HG02884 (cell line): ENCODE measurements around the gene MBLAC2.
A peak's percentile ranks its signal among the peaks of the same experiment; 100 is the strongest.

ENCODE experiments used
- ATAC-seq: cut with Tn5 transposase; IDR thresholded peaks from one replicate; pipeline ENCODE4 v1.9.1; 2021; ENCODE audit warnings: mild to moderate bottlenecking, moderate library complexity; ENCODE audit not compliant: unreplicated experiment

The MBLAC2 gene

DNA sequence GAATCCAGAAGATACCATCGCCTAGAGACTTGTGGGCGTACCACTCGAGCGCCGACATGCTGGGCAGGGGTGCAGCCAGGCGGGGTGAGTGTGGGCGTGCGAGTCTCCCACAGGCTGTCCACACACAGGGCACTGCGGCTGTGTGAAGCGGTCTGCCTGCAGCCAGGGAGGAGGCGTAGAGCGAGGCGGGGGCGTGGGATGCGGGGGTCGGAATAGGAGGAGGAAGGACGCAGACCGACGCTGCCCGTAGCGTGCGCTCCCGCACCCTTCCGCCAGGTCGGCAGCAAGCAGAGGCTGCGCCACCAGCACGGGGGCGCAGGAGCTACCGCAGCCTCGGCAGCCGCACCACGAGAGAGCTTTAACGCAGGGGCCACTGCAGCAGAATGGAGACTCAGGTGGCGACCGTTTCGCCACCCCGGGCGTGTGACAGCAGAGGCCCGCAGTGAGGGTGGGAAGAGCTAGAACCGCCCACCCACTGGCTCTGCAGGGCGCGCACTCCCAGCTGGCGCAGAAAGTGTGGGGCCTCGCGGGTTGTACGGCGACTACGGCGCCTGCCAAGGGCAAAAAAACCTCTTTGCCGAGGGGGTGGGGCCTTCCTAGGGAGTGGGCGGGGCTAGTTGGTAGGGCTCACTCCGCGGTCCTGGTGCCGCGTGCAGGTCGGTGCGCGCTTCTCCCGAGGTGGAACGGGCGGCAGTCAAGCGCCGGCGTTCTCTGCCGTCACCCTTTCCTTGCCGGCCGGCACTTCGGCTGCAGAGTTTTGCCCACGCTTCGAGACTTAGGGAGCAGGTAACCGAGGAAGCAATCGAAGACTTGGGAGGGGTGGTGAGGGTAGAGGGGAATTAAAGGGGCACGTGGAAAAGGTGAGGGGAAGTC lies at the start of gene MBLAC2, which contains the start of gene POLR3G:
Gene MBLAC2, minus strand, starts transcription at position 537 of the 873 bp plus-strand sequence. Its CDS starts 479 bp downstream, at position 58.
Gene POLR3G, plus strand, starts transcription at position 630 of the 873 bp plus-strand sequence. CDS start 10,704 bp downstream, outside the sequence.
- peak; percentile 84 for ATAC-seq

DNA sequence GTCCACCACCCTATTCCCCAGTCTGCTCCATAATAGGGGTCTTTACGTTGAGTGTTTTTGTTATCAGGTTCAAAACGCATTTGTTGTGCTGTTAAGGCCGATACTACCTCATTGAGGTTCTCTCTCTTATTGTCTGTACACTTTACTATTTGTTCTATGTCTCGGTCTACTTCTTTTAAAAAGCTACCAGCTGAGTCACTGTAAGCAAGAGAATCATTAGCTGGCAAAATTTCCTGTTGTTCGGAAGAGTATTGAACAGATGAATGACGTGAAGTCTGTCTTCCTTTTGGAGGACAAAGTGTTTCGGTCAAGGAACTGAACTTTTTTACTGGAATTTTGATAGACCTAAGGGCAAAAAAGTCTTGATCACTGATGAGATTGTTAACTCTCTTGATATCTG lies 44.5 kb upstream of the MBLAC2 start:
- no peak for ATAC-seq

GRCh38 chr5:90518661-90519060 lies 44.1 kb upstream of the MBLAC2 start:
- no peak for ATAC-seq

- ATAC-seq, result no peak
Measured at GRCh38 chr5:90514520-90514919, 39.9 kb upstream of the MBLAC2 start.

DNA sequence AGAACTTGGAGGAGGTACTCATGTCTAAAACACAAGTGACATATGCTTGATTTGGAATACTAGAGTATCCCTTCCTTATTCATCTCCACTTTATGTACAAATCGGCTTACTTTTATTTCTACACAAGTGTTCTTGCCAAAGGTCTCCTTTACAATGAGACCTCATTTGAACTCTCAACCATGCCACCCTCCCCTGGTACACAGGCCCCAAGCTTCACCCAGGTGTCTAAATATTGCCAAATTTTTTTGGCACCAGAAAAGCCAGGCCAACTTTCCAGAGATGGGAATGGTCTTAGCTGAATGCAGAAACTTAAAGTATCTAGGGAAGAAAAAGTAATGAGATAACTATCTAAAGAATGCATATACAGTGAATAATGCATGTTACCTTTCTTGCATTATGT lies 35.9 kb upstream of the MBLAC2 start:
- no peak for ATAC-seq

DNA sequence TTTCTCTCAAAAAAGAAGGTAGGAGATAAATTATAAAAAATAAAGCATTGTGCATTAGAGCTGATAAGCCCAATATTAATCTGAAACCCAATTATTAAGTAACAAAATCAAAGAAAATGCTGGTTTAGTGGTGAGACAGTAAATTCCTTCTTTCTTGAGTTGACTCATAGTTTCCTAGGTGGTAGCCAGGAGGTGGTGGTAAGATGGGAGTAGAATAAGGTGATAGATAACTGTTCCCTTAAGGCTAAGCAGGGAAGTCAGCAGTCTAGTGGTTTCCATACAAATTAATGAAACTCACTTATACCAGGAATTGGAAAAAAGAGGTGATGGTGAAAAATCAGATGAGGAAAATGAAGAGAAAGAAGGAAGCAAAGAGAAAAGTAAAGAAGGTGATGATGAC lies 31.6 kb upstream of the MBLAC2 start:
- ATAC-seq, result no peak

GRCh38 chr5:90504743-90505142 lies 30.2 kb upstream of the MBLAC2 start:
- no peak for ATAC-seq

DNA sequence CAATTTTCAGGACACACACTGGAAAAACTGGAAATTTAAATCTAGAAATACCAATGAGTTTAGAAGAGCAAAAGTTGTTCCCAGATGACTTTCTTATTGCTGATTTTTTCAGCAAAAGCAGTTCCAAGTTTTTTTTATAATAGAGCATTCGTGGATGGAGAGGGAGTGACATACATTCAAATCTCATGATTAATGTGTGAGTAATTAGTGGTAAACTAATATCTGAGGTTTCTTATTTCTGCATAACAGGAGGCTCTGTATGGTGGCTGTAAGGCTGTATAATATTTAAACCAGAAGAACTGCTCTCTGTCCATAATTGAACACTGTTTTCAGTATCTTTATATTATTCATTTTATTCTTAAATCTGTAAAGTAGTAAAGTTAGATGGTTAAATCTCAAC lies 29.0 kb upstream of the MBLAC2 start:
- no peak for ATAC-seq

DNA sequence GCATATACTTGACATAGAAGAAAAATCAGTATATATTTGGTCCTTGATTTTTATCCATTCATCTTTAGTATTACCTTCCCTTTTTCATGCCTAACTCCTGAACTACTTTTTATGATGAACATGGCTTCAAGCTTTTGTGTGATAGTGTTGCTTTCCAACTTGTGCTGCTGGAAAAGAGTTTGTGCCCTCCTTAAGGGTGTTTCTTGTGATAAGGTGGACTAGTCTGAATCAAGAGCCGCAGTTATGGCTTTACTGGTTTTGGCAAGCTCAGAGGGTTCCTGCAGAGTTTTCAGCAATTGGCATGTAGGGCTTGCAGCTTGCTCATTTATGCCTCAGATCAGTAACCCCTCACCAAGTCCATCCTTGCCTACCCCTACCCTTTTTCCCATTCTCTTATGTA lies 20.6 kb upstream of the MBLAC2 start:
- ATAC-seq, result no peak

- ATAC-seq, result no peak
Measured at GRCh38 chr5:90494043-90494442, 19.5 kb upstream of the MBLAC2 start.

- ATAC-seq, result no peak
Measured at GRCh38 chr5:90488791-90489190, 14.2 kb upstream of the MBLAC2 start.

- ATAC-seq, result no peak
Measured at GRCh38 chr5:90484540-90484939, 10.0 kb upstream of the MBLAC2 start.

DNA sequence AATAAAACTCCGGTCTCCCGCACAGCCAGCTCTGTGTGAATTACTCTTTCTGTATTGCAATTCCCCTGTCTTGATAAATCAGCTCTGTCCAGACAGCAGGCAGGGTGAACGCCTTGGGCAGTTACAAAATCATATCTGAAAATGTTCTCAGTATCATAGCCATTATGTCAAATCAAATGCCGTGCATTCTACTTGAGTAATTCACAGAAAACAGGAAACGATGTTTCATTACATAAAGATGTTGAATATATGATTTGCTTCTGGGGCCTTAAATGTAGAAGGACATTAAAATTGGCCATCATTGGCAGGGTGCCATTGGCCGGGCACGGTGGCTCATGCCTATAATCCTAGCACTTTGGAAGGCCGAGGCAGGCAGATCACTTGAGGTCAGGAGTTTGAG lies 8.6 kb upstream of the MBLAC2 start:
- ATAC-seq, result no peak

DNA sequence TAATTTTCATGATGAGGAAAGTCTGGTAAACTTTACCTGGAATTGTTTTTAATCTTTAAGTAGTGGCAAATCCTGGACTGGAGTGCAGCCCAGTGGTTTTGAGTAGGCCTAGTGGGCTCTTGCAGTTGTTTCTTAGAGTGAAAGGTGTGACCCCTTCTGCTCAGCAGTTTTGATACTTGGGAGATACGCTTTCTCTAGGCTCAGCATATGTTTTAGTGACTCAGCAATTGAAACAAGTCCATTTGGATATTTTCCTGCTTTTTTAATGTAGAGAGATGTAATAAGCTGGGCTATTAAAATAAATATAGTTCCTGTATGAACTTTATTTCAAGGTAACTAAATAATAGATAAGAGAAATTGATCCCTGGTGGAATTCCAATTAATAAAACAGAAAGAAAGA lies 6.1 kb upstream of the MBLAC2 start:
- no peak for ATAC-seq

DNA sequence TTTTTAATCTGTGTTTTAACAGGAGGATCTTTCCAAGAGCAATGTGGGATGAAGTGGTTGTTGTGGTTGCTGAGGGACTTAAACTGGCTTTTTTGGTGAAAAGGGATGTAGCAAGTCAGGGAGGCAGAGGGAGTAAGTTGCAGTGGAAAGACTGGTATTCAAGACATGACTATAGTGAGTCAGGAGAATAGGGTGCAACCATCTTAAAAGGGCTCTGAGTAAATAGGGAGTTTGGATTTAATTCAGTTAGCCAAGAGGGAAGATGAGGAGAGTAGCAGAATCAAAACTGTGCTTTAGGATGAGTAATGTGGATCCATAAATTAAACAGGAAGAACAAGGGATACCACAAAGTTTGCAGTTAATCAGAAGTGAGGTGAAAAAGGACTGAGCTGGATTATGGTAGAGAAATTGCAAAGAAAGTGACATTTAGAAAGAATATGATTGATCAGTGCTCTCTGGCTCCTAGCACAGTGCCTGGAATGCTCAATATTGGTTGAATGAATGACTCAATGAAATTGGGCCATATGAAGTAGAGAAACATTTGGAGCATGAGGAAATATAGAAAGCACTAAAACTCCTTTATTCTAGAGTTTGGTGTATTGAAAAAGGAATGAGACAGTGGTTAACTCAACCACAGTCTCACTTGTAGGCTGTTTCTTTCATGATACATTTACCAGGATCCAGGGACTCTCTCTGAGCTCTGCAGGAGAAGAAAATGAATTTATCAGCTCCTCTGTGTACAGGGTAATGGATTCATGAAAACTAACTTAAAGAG lies 5.2 kb upstream of the MBLAC2 start:
- no peak for ATAC-seq

- no peak for ATAC-seq
Measured at GRCh38 chr5:90477621-90478215, 3.1 kb upstream of the MBLAC2 start.

GRCh38 chr5:90477073-90477472 lies 2.5 kb upstream of the MBLAC2 start:
- no peak for ATAC-seq

DNA sequence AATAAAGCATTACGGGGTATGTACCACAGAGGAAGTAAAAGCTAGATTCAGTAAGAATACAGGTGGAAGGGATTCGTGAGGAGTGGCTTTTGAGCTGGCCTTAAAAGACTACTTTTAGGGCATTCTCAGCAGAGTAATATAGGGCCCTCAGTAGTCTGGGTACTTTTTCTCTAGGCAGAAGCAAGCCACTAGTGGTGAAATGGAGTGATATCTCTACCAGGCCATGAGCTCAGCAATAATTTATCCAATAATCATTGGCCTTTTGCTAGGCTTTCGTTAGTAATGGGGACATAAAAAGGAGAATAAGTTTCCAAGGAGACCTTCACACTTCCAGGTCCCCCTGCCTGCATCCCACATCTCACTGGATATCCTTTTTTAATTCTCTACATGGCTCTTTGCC lies 1.8 kb upstream of the MBLAC2 start:
- no peak for ATAC-seq

DNA sequence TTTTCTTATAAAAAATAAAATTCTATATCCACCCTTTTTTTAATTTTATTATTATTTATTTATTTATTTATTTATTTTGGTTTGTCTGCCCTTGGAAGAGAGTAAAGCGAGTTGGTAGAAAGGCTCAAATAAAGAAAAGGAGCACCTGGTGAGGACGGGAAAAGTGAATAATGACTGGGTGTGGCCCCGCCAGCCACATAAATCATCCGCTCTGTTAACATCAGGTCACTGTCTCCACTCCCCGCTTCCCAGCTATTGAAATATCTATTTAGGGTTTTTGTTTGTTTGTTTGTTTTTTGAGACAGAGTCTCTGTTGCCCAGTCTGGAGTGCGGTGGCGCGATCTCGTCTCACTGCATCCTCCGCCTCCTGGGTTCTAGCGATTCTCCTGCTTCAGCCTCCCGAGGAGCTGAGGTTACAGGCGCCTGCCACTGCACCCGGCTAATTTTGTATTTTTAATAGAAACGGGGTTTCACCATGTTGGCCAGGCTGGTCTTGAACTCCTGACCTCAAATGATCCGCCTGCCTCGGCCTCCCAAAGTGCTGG lies 937 bp upstream of the MBLAC2 start:
- no peak for ATAC-seq

GRCh38 chr5:90473396-90474234 lies 956 bp downstream of the MBLAC2 start:
- ATAC-seq, result peak; percentile 7
